Stimulated activated CD8-positive, alpha-beta memory T cell treated with anti-CD3 and anti-CD28 coated beads, Interleukin-2, amount 100 ng/mL, for 48 hours (primary cell): ENCODE results near the gene CLEC9A.

Experiments used
- DNase-seq, 2 donors: peaks; one replicate each; pipeline ENCODE4 v3.0.0-alpha.2; 2020; ENCODE audit warnings: low read depth in 2 of 2

CLEC9A gene

GRCh38 chr12:10067264-10067663 is 36.8 kb downstream of the CLEC9A start:
- DNase-seq: no peak

DNA sequence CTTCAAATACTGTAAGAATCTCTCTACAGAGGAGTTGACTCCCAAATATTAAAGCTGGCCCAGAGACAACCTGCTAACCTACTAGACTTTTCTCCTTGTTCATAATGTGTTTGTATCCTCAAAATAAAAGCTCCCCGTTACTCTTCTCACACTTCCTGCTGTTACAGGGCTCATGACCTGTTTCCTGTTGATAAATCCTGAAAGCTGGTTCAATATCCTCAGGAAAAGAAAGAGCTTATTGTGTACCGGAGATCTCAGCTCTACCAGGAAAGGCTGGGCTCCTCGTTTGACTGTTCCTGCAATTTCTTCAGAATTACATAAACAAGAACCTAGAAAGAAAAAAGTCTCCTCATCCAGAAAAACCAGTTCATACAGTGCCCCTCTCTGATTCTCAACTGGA is 37.5 kb downstream of the CLEC9A start:
- no peak for DNase-seq

DNA sequence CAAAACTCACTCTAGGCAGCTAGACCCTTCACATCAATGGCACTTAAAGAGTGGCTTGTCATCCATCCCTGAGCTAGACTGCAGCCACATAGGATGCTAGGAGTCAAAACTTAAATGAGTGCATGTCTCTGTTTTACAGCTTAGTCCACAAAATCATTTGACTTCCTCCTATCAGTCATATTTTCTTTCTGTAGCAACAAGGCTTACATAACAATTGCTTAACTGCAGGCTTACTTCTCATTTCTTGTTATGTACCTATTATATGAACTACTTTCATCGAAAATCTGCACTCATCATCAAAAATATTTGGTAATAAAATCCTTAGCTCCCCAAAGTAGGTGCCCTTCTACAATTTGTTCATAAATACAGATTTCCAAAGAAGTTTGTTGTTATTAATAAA is 38.2 kb downstream of the CLEC9A start:
- DNase-seq: no peak

- no peak for DNase-seq
Measured at GRCh38 chr12:10069099-10069498, 38.6 kb downstream of the CLEC9A start.

DNA sequence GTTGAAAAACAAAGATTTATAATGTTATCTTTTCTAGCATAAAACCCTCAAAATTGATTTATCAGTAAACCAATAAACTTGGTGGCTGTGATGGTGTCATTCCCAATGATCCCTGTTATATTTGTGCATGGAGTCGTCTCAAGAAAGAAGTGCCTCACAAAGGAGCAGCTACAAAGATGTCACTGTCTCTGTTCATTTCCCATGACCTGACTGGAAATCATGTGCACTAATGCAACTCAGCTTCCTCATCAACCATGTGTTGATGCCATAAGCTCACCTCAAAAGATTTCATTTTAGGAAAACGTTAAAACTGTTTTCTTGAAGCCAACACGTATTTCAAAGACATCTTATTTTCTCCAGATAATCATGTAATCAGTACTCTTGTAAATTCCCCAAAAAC is 39.5 kb downstream of the CLEC9A start:
- no peak for DNase-seq

DNA sequence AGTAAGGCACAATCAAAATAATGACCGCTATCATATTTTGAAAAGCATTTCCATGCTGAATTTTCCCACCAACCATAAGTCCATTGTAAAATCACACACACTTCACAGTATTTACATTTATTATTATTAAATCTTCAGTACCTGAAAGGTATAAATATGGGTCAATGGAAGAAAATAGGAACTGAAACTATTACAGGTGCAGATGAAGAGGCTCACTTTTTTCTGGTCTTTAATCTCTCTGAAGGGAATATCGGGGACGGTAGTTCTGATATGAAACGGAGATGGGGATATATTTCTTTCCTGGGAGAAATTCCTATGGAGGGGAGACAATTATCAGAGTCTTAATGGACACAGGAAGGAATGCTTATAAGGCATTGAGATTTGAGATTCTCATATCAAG is 39.9 kb downstream of the CLEC9A start:
- DNase-seq: no peak

DNA sequence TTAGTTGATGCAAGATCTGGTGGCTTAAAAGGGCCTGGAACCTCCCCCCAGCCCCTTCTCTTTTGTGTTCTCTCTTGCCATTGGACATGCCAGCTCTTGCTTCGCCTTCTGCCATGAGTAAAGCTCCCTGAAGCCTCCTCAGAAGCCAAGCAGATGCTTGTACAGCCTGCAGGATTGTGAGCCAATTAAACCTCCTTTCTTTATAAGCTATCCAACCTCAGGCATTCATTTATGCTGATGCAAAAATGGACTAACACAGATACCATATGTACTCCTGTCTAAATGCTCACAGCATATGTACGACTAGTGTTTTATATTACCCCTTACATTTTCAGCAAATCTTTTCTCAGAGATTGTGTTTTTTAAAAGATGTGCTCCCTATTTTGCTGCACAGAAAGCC is 41.6 kb downstream of the CLEC9A start:
- no peak for DNase-seq

DNA sequence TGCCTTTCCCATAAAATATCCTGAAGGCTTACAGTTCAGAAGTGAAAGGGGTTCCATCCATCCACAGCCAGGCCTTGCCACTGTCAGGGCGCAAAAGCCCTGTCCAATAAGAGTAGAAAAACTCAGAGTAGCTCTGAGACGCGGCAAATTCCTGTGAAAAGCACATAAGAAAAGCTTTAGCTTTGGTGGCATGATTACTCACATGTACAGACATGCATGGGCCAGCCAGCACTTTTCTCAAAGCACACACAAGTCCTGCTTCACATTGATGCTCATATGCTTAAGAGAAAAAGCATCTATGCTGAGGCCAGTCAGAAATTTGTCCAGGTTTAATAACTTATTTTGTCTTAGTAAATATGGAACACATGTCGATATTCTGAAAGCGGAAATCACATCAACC is 42.8 kb downstream of the CLEC9A start:
- DNase-seq: no peak

DNA sequence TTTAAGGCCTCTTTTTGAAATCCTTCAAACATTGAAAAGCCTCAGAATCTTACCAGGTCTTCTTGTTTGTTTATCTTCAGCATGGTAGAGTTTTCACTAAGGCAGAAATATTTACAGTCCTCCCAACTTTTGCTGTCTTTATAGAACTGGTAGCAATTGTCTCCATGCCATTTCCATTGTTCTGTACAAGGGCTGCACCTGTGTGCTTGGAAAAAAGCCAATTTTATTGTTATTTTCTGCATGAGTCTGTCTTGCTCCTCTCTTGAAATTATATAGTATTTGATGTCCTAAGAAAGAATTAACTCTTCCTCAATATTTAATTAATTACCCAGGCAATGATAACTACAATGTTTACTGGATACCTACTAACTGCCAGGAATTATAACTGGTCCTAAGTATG is 45.0 kb downstream of the CLEC9A start:
- no peak for DNase-seq

- DNase-seq: no peak
Measured at GRCh38 chr12:10082117-10082874, 51.8 kb downstream of the CLEC9A start.

DNA sequence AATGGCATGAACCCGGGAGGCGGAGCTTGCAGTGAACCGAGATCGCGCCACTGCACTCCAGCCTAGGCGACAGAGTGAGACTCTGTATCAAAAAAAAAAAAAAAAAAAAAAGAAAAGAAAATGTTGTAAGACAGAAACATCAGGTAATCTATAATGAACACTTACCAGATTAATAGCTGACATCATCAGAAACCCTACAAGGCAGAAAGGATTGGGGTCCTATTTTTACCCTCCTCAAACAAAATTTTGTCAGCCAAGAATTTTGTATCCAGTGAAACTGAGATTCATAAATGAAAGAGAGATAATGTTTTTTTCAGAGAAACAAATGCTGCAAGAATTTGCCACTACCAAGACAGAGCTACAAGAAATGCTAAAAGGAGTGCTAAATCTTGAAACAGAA is 54.3 kb downstream of the CLEC9A start:
- DNase-seq: no peak

- DNase-seq: no peak
Measured at GRCh38 chr12:10086387-10086786, 55.9 kb downstream of the CLEC9A start.

- no peak for DNase-seq
Measured at GRCh38 chr12:10088031-10088430, 57.5 kb downstream of the CLEC9A start.

- DNase-seq: no peak
Measured at GRCh38 chr12:10088955-10089900, 58.7 kb downstream of the CLEC9A start.

DNA sequence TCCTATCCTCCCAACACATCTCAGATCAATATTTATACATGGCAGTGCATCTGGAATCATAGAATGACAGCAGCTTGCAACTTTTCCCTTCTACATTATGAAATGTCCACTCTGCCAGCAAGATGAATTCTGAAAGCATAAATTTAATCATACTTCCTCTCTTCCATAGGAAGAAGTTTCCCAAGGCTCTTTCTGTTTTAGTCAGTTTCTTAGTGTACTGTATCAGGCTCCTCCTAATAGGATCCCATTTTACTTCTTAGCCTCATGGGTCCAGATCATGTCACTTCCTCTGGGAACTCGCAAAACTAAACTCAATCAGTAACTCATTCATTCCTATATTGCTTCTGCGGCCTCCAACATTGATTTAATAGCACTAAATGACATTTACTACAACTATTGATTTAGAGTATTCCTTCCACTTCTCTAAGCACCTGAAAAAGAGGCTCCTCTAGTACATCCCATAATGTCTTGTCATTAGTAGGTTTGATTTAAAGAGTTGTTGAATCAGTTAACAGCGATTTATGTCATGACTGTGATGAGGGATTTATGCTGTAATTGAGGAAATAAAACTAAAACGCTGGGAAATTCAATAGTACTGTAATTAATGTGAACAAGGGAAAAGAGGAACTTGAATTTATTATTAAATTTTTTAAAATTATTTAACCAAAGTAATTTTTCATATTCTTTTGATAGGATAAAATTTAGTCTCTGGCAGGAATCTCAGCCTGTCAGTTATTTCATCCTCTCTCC is 64.3 kb downstream of the CLEC9A start:
- DNase-seq: no peak

DNA sequence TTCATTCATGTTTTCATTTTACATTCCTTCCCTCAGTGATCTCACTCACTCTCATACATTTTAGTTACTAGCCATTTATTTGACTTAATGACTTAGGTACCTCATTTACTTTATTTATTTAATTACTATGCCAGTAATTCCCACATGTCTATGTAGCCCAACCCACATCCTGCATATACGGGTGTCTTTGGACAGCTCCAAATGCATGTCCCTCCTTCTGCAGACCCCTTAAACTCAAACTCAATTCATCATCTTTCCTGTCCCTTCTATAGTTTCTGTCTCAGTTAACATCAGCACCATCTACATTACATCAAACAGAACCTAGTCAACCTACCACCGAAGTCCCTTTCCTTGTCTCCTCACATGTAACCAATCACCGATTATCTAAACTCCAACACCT is 65.5 kb downstream of the CLEC9A start:
- no peak for DNase-seq

- no peak for DNase-seq
Measured at GRCh38 chr12:10097521-10097920, 67.0 kb downstream of the CLEC9A start.

DNA sequence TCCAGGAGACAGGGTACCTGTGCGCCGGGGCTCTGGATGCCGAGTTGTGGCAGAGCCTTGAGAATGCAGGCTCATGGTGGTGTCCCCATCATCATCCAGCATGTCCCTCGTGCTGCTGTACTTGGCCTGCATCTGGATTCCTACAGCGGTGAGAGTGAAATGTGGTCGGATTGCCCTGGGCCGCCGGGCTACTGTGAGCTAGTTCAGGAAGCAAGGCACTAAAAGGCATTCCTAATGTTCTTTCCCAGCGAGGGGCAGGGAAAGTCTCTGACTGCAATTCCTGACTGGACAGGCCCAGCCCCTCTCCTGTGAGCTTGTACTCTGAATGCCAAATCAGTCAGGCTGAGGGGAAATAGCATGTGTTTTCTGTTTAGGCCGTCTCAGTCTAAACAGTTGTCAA is 68.3 kb downstream of the CLEC9A start, which contains the start of gene CLEC1A:
Gene CLEC1A, minus strand, starts transcription at position 195 of the 400 bp plus-strand sequence. Its CDS starts 63 bp downstream, at position 132.
- no peak for DNase-seq

DNA sequence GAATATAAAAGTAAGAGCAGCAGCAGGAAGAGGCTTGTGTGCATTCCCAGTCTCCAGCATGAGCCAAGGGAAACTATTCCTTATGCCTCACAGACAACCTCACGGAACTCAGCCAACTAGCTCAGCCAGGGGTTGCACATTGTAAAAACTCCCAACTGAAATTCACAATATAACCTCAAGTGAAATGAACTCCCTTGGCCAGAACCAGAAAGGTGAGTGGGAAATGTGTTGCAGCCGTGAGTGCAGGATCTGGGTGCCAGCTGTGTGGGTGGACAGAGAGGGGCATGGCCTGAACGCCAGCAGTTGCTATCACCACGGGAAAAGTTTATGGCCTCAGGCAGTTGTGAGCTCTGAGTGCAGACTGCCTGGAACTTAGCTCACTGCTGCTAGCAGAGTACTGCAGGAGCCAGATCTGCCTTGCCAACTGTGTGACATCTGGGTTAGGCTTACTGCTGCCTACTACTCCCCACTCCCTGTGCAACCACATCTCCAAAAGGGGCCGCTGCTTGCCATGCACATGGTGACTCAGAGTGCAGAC is 70.6 kb downstream of the CLEC9A start:
- no peak for DNase-seq

GRCh38 chr12:10101648-10102220 is 71.3 kb downstream of the CLEC9A start:
- DNase-seq: no peak

GRCh38 chr12:10102322-10102721 is 71.8 kb downstream of the CLEC9A start:
- no peak for DNase-seq
